ENCODE results near the gene SLC13A3.

SLC13A3 gene

DNA sequence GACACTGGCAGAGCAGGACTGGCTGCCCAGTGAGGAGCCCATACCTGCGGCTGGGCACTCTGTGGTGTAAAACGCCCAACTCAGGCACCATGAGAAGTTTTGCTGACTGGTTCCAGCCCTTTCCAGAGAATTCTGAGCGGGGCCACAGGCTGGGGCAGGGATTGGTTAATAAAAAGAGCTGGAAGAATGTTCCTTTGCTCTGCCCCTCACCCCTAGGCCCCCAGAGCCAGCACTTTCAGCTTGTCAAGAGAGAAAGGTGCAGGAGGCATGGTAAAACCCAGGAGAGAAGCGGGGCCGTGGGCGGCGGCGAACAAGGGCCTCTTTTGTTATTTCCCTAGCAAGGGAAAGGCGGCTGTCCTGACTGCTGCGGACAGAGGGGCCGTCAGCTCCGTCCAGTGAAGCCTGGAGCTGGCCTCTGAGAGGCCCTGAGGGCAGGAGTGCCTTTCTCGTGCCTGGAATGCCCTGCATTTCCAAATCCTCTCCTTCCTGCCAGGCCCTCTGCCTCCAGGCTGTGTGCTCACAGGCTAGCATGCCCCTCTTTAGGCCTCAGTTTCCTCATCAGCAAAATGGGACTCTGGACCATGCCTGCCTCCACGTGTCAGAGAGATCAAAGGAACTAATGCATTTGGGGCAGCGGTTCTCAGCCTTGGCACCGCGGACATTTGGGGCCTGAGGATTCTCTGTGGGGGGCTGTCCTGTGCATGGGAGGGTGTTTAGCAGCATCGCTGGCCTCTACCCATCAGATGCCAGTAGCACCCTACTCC is 12.9 kb downstream of the SLC13A3 start:
- Histone ChIP-seq H2BK15ac (ENCODE audit: low read depth, poor library complexity, severe bottlenecking) (no peak overlapping the region), H3K4me3 (ENCODE audit: insufficient read depth in 1 of 2, low read depth in 1 of 2, low read length in 2 of 2) (no peak overlapping the region), H4K8ac (ENCODE audit: low read length) (no peak overlapping the region), H3K9ac (ENCODE audit: low read length) (no peak overlapping the region), H2BK120ac (ENCODE audit: low read depth, low read length) (no peak overlapping the region), H3K27ac (ENCODE audit: low read length, poor library complexity, severe bottlenecking) (no peak overlapping the region), H3K18ac (ENCODE audit: low read depth in 1 of 2, low read length in 2 of 2) (no peak overlapping the region), H4K91ac (ENCODE audit: low read length) (no peak overlapping the region), H3K4me1 (ENCODE audit: control insufficient read depth, insufficient read depth, low read depth, low read length) (no peaks in the 10 kb centered on the region), H2BK5ac (ENCODE audit: low read depth, low read length, poor library complexity, severe bottlenecking) (no peak overlapping the region), H3K9me3 (ENCODE audit: control insufficient read depth, low read length) (no peaks in the 10 kb centered on the region), H3K4ac (ENCODE audit: low read depth in 1 of 2, low read length in 2 of 2) (no peak overlapping the region), H3K4me2 (ENCODE audit: low read length, poor library complexity, severe bottlenecking) (no peak overlapping the region), H2AK5ac (ENCODE audit: low read length, severe bottlenecking) (no peak overlapping the region), H3K36me3 (ENCODE audit: control insufficient read depth in 1 of 2, insufficient read depth in 2 of 2, low read depth in 1 of 2, low read length in 2 of 2) (no peaks in the 10 kb centered on the region), H2AFZ (ENCODE audit: low read depth, low read length) (no peak overlapping the region), H3K79me1 (replicated peaks; ENCODE audit: low read length, poor library complexity, severe bottlenecking) (no peaks in the 10 kb centered on the region), H3K23ac (ENCODE audit: low read length in 2 of 2) (no peak overlapping the region), H3K14ac (ENCODE audit: low read length in 2 of 2) (no peak overlapping the region), H3K27me3 (ENCODE audit: control insufficient read depth in 1 of 2, insufficient read depth in 1 of 2, low read length in 2 of 2) (peaks cover 3 to 18% of the 10 kb centered on the region in 2 experiments), H2BK12ac (ENCODE audit: low read length in 2 of 2) (no peak overlapping the region)
- 73% methylated on average over 18 of the region's 18 CpGs for WGBS
- no peak for DNase-seq

DNA sequence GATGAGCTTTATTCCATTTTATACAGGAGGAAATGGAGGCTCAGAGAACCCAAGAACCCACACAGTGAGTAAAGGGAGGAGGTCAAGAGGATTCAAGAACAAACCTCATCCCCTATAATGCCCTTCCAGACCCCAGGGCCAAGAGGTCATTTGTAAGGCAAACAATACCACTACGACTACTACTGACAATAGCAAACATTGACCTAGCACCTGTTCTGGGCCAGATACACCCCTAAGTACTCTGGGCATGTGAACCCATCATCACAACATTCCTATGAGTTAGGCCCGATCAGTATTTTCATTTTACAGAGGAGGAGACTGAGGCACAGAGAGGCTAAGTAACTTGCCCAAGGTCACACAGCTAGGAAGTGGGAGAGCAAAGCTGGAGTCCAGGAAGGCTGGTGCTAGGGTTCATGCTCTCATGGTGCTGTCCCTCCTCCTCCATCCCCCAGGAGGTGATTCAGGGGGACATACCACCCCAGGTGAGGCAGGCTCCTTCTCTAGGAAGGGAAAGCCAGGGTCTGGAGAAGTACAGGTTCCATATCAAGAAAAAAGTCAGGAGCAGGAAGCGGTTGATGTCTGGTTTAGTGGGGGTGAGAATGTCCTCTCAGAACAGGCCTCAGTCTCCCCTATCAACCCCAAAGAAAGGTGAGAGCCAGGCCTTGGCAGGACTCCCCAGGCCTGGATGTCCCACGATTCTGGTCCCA is 13.7 kb downstream of the SLC13A3 start:
- Histone ChIP-seq H2BK12ac (ENCODE audit: low read length in 2 of 2) (no peak overlapping the region), H3K4me3 (ENCODE audit: insufficient read depth in 1 of 2, low read depth in 1 of 2, low read length in 2 of 2) (no peak overlapping the region), H3K4me1 (ENCODE audit: control insufficient read depth, insufficient read depth, low read depth, low read length) (no peaks in the 10 kb centered on the region), H3K27me3 (ENCODE audit: control insufficient read depth in 1 of 2, insufficient read depth in 1 of 2, low read length in 2 of 2) (peaks cover 3 to 18% of the 10 kb centered on the region in 2 experiments), H3K79me1 (replicated peaks; ENCODE audit: low read length, poor library complexity, severe bottlenecking) (no peaks in the 10 kb centered on the region), H3K14ac (ENCODE audit: low read length in 2 of 2) (no peak overlapping the region), H4K8ac (ENCODE audit: low read length) (no peak overlapping the region), H3K9ac (ENCODE audit: low read length) (no peak overlapping the region), H2BK15ac (ENCODE audit: low read depth, poor library complexity, severe bottlenecking) (no peak overlapping the region), H3K23ac (ENCODE audit: low read length in 2 of 2) (no peak overlapping the region), H3K4ac (ENCODE audit: low read depth in 1 of 2, low read length in 2 of 2) (no peak overlapping the region), H3K27ac (ENCODE audit: low read length, poor library complexity, severe bottlenecking) (no peak overlapping the region), H2BK120ac (ENCODE audit: low read depth, low read length) (no peak overlapping the region), H3K18ac (ENCODE audit: low read depth in 1 of 2, low read length in 2 of 2) (no peak overlapping the region), H3K9me3 (ENCODE audit: control insufficient read depth, low read length) (no peaks in the 10 kb centered on the region), H2AK5ac (ENCODE audit: low read length, severe bottlenecking) (no peak overlapping the region), H3K4me2 (ENCODE audit: low read length, poor library complexity, severe bottlenecking) (no peak overlapping the region), H4K91ac (ENCODE audit: low read length) (no peak overlapping the region), H3K36me3 (ENCODE audit: control insufficient read depth in 1 of 2, insufficient read depth in 2 of 2, low read depth in 1 of 2, low read length in 2 of 2) (no peaks in the 10 kb centered on the region), H2BK5ac (ENCODE audit: low read depth, low read length, poor library complexity, severe bottlenecking) (no peak overlapping the region), H2AFZ (ENCODE audit: low read depth, low read length) (no peak overlapping the region)
- 82% methylated on average over 3 of the region's 4 CpGs for WGBS
- no peak for DNase-seq

DNA sequence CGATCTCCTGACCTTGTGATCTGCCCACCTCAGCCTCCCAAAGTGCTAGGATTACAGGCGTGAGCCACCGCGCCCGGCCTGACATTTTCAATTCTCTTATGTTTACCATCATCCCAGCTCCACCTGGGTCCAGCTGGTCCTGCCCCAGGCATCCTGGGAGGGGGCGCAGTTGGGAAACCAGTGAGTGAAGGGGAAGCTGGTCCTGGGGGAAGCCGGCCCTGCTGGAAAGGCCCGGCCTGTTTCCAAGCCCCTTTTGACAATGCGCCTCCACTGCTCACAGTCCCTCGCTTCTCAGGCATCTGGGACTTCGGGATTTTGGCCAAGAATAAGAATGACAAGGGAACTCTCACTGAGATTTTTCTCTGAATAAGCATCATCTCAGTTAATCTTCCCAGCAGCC is 14.2 kb downstream of the SLC13A3 start:
- no peaks in the 10 kb centered on the region for H3K79me1 ChIP-seq (replicated peaks; ENCODE audit: low read length, poor library complexity, severe bottlenecking)
- no peak overlapping the region for H4K8ac ChIP-seq (ENCODE audit: low read length)
- H3K18ac ChIP-seq (ENCODE audit: low read depth in 1 of 2, low read length in 2 of 2) = no peak overlapping the region
- H3K9ac ChIP-seq (ENCODE audit: low read length) = no peak overlapping the region
- H4K91ac ChIP-seq (ENCODE audit: low read length) = no peak overlapping the region
- no peak overlapping the region for H3K4ac ChIP-seq (ENCODE audit: low read depth in 1 of 2, low read length in 2 of 2)
- peaks cover 3 to 18% of the 10 kb centered on the region in 2 experiments for H3K27me3 ChIP-seq (ENCODE audit: control insufficient read depth in 1 of 2, insufficient read depth in 1 of 2, low read length in 2 of 2)
- no peak overlapping the region for H2AFZ ChIP-seq (ENCODE audit: low read depth, low read length)
- no peaks in the 10 kb centered on the region for H3K4me1 ChIP-seq (ENCODE audit: control insufficient read depth, insufficient read depth, low read depth, low read length)
- H2BK5ac ChIP-seq (ENCODE audit: low read depth, low read length, poor library complexity, severe bottlenecking) = no peak overlapping the region
- no peak overlapping the region for H2BK12ac ChIP-seq (ENCODE audit: low read length in 2 of 2)
- H3K4me2 ChIP-seq (ENCODE audit: low read length, poor library complexity, severe bottlenecking) = no peak overlapping the region
- no peak overlapping the region for H2AK5ac ChIP-seq (ENCODE audit: low read length, severe bottlenecking)
- no peak overlapping the region for H3K4me3 ChIP-seq (ENCODE audit: insufficient read depth in 1 of 2, low read depth in 1 of 2, low read length in 2 of 2)
- no peak overlapping the region for H3K27ac ChIP-seq (ENCODE audit: low read length, poor library complexity, severe bottlenecking)
- H3K9me3 ChIP-seq (ENCODE audit: control insufficient read depth, low read length) = no peaks in the 10 kb centered on the region
- no peak overlapping the region for H2BK15ac ChIP-seq (ENCODE audit: low read depth, poor library complexity, severe bottlenecking)
- H2BK120ac ChIP-seq (ENCODE audit: low read depth, low read length) = no peak overlapping the region
- 78% methylated on average over 7 of the region's 11 CpGs for WGBS
- H3K23ac ChIP-seq (ENCODE audit: low read length in 2 of 2) = no peak overlapping the region
- DNase-seq = no peak
- H3K14ac ChIP-seq (ENCODE audit: low read length in 2 of 2) = no peak overlapping the region
- H3K36me3 ChIP-seq (ENCODE audit: control insufficient read depth in 1 of 2, insufficient read depth in 2 of 2, low read depth in 1 of 2, low read length in 2 of 2) = no peaks in the 10 kb centered on the region

DNA sequence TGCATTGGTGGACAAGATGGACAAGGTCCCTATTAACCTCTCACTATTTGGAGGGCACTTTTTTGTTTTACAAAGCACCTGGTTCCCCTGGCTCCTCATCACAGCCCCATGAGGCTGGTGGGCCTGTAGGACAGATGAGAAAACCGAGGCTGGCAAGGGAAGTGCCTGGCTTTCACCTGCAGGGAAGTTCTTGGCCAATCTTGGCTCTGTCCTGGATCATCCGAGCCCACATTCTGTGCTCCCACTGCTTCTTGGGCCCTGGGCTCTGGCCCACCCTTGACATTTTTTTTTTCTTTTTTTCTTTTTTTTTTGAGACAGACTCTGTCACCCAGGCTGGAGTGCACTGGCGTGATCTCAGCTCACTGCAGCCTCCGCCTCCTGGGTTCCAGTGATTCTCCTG is 14.7 kb downstream of the SLC13A3 start:
- no peak overlapping the region for H3K14ac ChIP-seq (ENCODE audit: low read length in 2 of 2)
- H2BK12ac ChIP-seq (ENCODE audit: low read length in 2 of 2) = no peak overlapping the region
- no peak overlapping the region for H2AFZ ChIP-seq (ENCODE audit: low read depth, low read length)
- no peak overlapping the region for H3K9ac ChIP-seq (ENCODE audit: low read length)
- no peak overlapping the region for H3K4ac ChIP-seq (ENCODE audit: low read depth in 1 of 2, low read length in 2 of 2)
- H2BK120ac ChIP-seq (ENCODE audit: low read depth, low read length) = no peak overlapping the region
- H3K4me1 ChIP-seq (ENCODE audit: control insufficient read depth, insufficient read depth, low read depth, low read length) = no peaks in the 10 kb centered on the region
- H3K79me1 ChIP-seq (replicated peaks; ENCODE audit: low read length, poor library complexity, severe bottlenecking) = no peaks in the 10 kb centered on the region
- no peak overlapping the region for H3K4me2 ChIP-seq (ENCODE audit: low read length, poor library complexity, severe bottlenecking)
- 86% methylated on average over 4 of the region's 4 CpGs for WGBS
- H3K4me3 ChIP-seq (ENCODE audit: insufficient read depth in 1 of 2, low read depth in 1 of 2, low read length in 2 of 2) = no peak overlapping the region
- no peak overlapping the region for H4K91ac ChIP-seq (ENCODE audit: low read length)
- no peak overlapping the region for H2BK15ac ChIP-seq (ENCODE audit: low read depth, poor library complexity, severe bottlenecking)
- H3K27ac ChIP-seq (ENCODE audit: low read length, poor library complexity, severe bottlenecking) = no peak overlapping the region
- peaks cover 3 to 18% of the 10 kb centered on the region in 2 experiments for H3K27me3 ChIP-seq (ENCODE audit: control insufficient read depth in 1 of 2, insufficient read depth in 1 of 2, low read length in 2 of 2)
- H3K36me3 ChIP-seq (ENCODE audit: control insufficient read depth in 1 of 2, insufficient read depth in 2 of 2, low read depth in 1 of 2, low read length in 2 of 2) = no peaks in the 10 kb centered on the region
- H4K8ac ChIP-seq (ENCODE audit: low read length) = no peak overlapping the region
- no peak overlapping the region for H3K23ac ChIP-seq (ENCODE audit: low read length in 2 of 2)
- DNase-seq = no peak
- H3K9me3 ChIP-seq (ENCODE audit: control insufficient read depth, low read length) = no peaks in the 10 kb centered on the region
- H2AK5ac ChIP-seq (ENCODE audit: low read length, severe bottlenecking) = no peak overlapping the region
- no peak overlapping the region for H3K18ac ChIP-seq (ENCODE audit: low read depth in 1 of 2, low read length in 2 of 2)
- no peak overlapping the region for H2BK5ac ChIP-seq (ENCODE audit: low read depth, low read length, poor library complexity, severe bottlenecking)
